GM19397 (cell line): ENCODE data around the gene ARID1B.
"Not testable (repeated sequence)": the region's sequence is repeated elsewhere in the genome, so short reads cannot be mapped to it uniquely, and the experiment has no call there.

Source experiments
- ATAC-seq: cut with Tn5 transposase; IDR thresholded peaks from one replicate; pipeline ENCODE4 v1.9.1; 2021; ENCODE audit warnings: mild to moderate bottlenecking, moderate library complexity; ENCODE audit not compliant: unreplicated experiment

The ARID1B gene

GRCh38 chr6:157144859-157145568 is 367.8 kb downstream of the ARID1B start:
- no peak for ATAC-seq

GRCh38 chr6:157145656-157146285 is 368.6 kb downstream of the ARID1B start:
- no peak for ATAC-seq

GRCh38 chr6:157147054-157148026 is 370.2 kb downstream of the ARID1B start:
- ATAC-seq = not testable (repeated sequence)

GRCh38 chr6:157148391-157149323 is 371.5 kb downstream of the ARID1B start:
- ATAC-seq = no peak

GRCh38 chr6:157150076-157150475 is 372.9 kb downstream of the ARID1B start:
- no peak for ATAC-seq

- no peak for ATAC-seq
Measured at GRCh38 chr6:157151029-157151428, 373.9 kb downstream of the ARID1B start.

- ATAC-seq = no peak
Measured at GRCh38 chr6:157151989-157152388, 374.8 kb downstream of the ARID1B start.

GRCh38 chr6:157152556-157152955 is 375.4 kb downstream of the ARID1B start:
- ATAC-seq = no peak

- no peak for ATAC-seq
Measured at GRCh38 chr6:157155804-157156203, 378.6 kb downstream of the ARID1B start.

- no peak for ATAC-seq
Measured at GRCh38 chr6:157157258-157157657, 380.1 kb downstream of the ARID1B start.

GRCh38 chr6:157158456-157158855 is 381.3 kb downstream of the ARID1B start:
- no peak for ATAC-seq

GRCh38 chr6:157158897-157159296 is 381.7 kb downstream of the ARID1B start:
- ATAC-seq = no peak

- no peak for ATAC-seq
Measured at GRCh38 chr6:157159348-157159747, 382.2 kb downstream of the ARID1B start.

GRCh38 chr6:157161912-157162311 is 384.7 kb downstream of the ARID1B start:
- ATAC-seq = no peak

GRCh38 chr6:157162766-157163433 is 385.7 kb downstream of the ARID1B start:
- no peak for ATAC-seq

GRCh38 chr6:157163434-157164159 is 386.4 kb downstream of the ARID1B start:
- no peak for ATAC-seq

GRCh38 chr6:157164972-157165371 is 387.8 kb downstream of the ARID1B start:
- ATAC-seq = no peak

- no peak for ATAC-seq
Measured at GRCh38 chr6:157166784-157167183, 389.6 kb downstream of the ARID1B start.

- ATAC-seq = no peak
Measured at GRCh38 chr6:157167837-157168236, 390.7 kb downstream of the ARID1B start.
